Stomach (tissue), 9 donors: ENCODE results near the gene RPTOR. TPM values are rescaled to one million over a fixed set of nuclear protein-coding genes. Genes with fewer than 3 reads are reported as not detected.

Source experiments
- DNase-seq, 2 donors: peaks; one replicate each; pipeline versions ENCODE4 v3.0.0 to v3.0.0-alpha.2; 2013 to 2019
- H3K27ac ChIP-seq, 5 donors: fragments of 200-600 bp in 4 of 5; sonication (generic) in 4 of 5; one replicate each; pipeline ENCODE4 v1.5.1; 2013 to 2019; ENCODE audit warnings: mild to moderate bottlenecking in 1 of 5, moderate library complexity in 1 of 5
- H3K27me3 ChIP-seq, 3 donors: fragments of 200-600 bp; sonication (generic); one replicate each; pipeline ENCODE4 v1.5.1; 2017 to 2019; ENCODE audit warnings: mixed run types in 1 of 3
- H3K36me3 ChIP-seq, 4 donors: fragments of 200-600 bp; sonication (generic); 1 replicate in 3 of 4; 2 replicates in 1 of 4; pipeline ENCODE4 v1.5.1; 2016 to 2019
- H3K4me1 ChIP-seq, 4 donors: fragments of 200-600 bp; sonication (generic); one replicate each; pipeline ENCODE4 v1.5.1; 2016 to 2019
- H3K4me3 ChIP-seq, 4 donors: fragments of 200-600 bp; sonication (generic) in 3 of 4; one replicate each; pipeline ENCODE4 v1.5.1; 2016 to 2019; ENCODE audit warnings: mild to moderate bottlenecking in 1 of 4
- H3K9me3 ChIP-seq, 4 donors: fragments of 200-600 bp; sonication (generic); one replicate each; pipeline ENCODE4 v1.5.1; 2016 to 2019
- EP300 ChIP-seq: sonication (generic); formaldehyde crosslinking; IDR thresholded peaks from one replicate; pipeline ENCODE4 v1.6.1; 2017; ENCODE audit warnings: antibody characterized with exemption
- POLR2A ChIP-seq, 4 donors: fragments of 450-650 bp; IDR thresholded peaks; one replicate each; pipeline ENCODE4 v1.6.1; 2016; ENCODE audit warnings: antibody characterized with exemption in 4 of 4, control low read depth in 2 of 4, mild to moderate bottlenecking in 1 of 4, moderate library complexity in 1 of 4
- POLR2AphosphoS5 ChIP-seq, 3 donors: sonication (generic); formaldehyde crosslinking; IDR thresholded peaks; one replicate each; pipeline ENCODE4 v1.6.1; 2016; ENCODE audit warnings: antibody characterized with exemption in 3 of 3
- WGBS, 5 donors: extraction: QIAGEN DNeasy Blood & Tissue Kit in 3 of 5; methylation state at CpG; one replicate each; pipeline versions ENCODE4 v1.1.5 to v1.1.7; 2013 to 2018; 5-methylcytosine and 5-hydroxymethylcytosine counted together
- intact Hi-C: fragments of 100-400 bp; cut with DNase I; formaldehyde crosslinking; loops from one replicate; pipeline ENCODE4 v1.15.1; 2023; ENCODE audit warnings: low total_unique reads
- polyA plus RNA-seq, 3 donors: library from polyadenylated mRNA; stranded (reverse); fragments of 200-250 nt; gene quantifications; one replicate each; pipeline ENCODE4 v1.2.3, GENCODE V29; 2013
- total RNA-seq, 5 donors: library from RNA; depleted of rRNA; stranded (reverse); fragments of >200 nt; gene quantifications; one replicate each; pipeline versions ENCODE4 v1.1.0 to v1.2.3, GENCODE V29; 2014 to 2016
- TF ChIP-seq, protein P1 (sequence below), 7 experiments: fragments of 450-650 bp in 4 of 7; fragments of 200-600 bp in 3 of 7; sonication (generic) in 3 of 7; IDR thresholded peaks; one replicate each; pipeline ENCODE4 v1.5.1; 2016 to 2019; ENCODE audit warnings: antibody characterized with exemption in 7 of 7, control low read depth in 2 of 7, mild to moderate bottlenecking in 1 of 7
- donor health status: healthy with polysubstance abuse.
- donor health status: Bipolar disorder and iron deficiency.
- donor health status: healthy.

Gene RPTOR
- total and polyA plus RNA-seq, 8 donors: 3.8 to 103 (median 19.3) TPM

- Histone ChIP-seq H3K4me1 (peaks cover 0 to 7% (median 3%) of the 10 kb centered on the region in 4 donors), H3K4me3 (no peak overlapping the region), H3K9me3 (no peaks in the 10 kb centered on the region), H3K27me3 (no peaks in the 10 kb centered on the region), H3K27ac (no peak overlapping the region), H3K36me3 (peaks cover 7 to 91% (median 75%) of the 10 kb centered on the region in 4 donors)
- intact Hi-C loops: no loop called here
- DNase-seq: no peak
- no peak for TF ChIP-seq EP300
- TF ChIP-seq, protein P1, sequence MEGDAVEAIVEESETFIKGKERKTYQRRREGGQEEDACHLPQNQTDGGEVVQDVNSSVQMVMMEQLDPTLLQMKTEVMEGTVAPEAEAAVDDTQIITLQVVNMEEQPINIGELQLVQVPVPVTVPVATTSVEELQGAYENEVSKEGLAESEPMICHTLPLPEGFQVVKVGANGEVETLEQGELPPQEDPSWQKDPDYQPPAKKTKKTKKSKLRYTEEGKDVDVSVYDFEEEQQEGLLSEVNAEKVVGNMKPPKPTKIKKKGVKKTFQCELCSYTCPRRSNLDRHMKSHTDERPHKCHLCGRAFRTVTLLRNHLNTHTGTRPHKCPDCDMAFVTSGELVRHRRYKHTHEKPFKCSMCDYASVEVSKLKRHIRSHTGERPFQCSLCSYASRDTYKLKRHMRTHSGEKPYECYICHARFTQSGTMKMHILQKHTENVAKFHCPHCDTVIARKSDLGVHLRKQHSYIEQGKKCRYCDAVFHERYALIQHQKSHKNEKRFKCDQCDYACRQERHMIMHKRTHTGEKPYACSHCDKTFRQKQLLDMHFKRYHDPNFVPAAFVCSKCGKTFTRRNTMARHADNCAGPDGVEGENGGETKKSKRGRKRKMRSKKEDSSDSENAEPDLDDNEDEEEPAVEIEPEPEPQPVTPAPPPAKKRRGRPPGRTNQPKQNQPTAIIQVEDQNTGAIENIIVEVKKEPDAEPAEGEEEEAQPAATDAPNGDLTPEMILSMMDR (IDR thresholded peaks at IDR 0.05): no peak
- WGBS, 5 donors: 92 to 97% (median 96%) methylated on average over 18 to 22 of the region's 22 CpGs
Observed at GRCh38 chr17:80905586-80906230, 361.1 kb downstream of the RPTOR start.

GRCh38 chr17:80906364-80907259 lies 362.0 kb downstream of the RPTOR start:
- 93 to 96% (median 95%) methylated on average over 31 to 39 of the region's 39 CpGs for WGBS, 5 donors
- no peak overlapping the region for H3K27ac ChIP-seq
- peaks cover 0 to under 1% (median 0%) of the 10 kb centered on the region in 4 donors for H3K4me1 ChIP-seq
- H3K36me3 ChIP-seq: peaks cover 10 to 96% (median 78%) of the 10 kb centered on the region in 4 donors
- no peaks in the 10 kb centered on the region for H3K27me3 ChIP-seq
- TF ChIP-seq POLR2AphosphoS5 (IDR thresholded peaks at IDR 0.05): no peak
- no peak for TF ChIP-seq POLR2A (IDR thresholded peaks at IDR 0.05)
- TF ChIP-seq, protein P1 (IDR thresholded peaks at IDR 0.05): no peak
- TF ChIP-seq EP300: no peak
- intact Hi-C loops: no loop called here
- no peaks in the 10 kb centered on the region for H3K9me3 ChIP-seq
- DNase-seq: no peak
- no peak overlapping the region for H3K4me3 ChIP-seq

- no peaks in the 10 kb centered on the region for H3K27me3 ChIP-seq
- H3K4me3 ChIP-seq: no peak overlapping the region
- DNase-seq: no peak
- H3K36me3 ChIP-seq: peaks cover 15 to 97% (median 82%) of the 10 kb centered on the region in 4 donors
- intact Hi-C loops: no loop called here
- no peaks in the 10 kb centered on the region for H3K9me3 ChIP-seq
- TF ChIP-seq POLR2A (IDR thresholded peaks at IDR 0.05) (no peak), POLR2AphosphoS5 (IDR thresholded peaks at IDR 0.05) (no peak), EP300 (no peak)
- TF ChIP-seq, protein P1 (IDR thresholded peaks at IDR 0.05): no peak
- no peaks in the 10 kb centered on the region for H3K4me1 ChIP-seq
- H3K27ac ChIP-seq: no peak overlapping the region
- WGBS, 5 donors: 92 to 96% (median 95%) methylated on average over 12 of the region's 12 CpGs
Observed at GRCh38 chr17:80907281-80907680, 362.6 kb downstream of the RPTOR start.

GRCh38 chr17:80908211-80908610 lies 363.6 kb downstream of the RPTOR start:
- Histone ChIP-seq H3K27me3 (no peaks in the 10 kb centered on the region), H3K9me3 (no peaks in the 10 kb centered on the region), H3K4me1 (no peaks in the 10 kb centered on the region), H3K36me3 (peaks cover 15 to 97% (median 84%) of the 10 kb centered on the region in 4 donors), H3K27ac (no peak overlapping the region), H3K4me3 (no peak overlapping the region)
- TF ChIP-seq, protein P1 (IDR thresholded peaks at IDR 0.05): no peak
- no peak for TF ChIP-seq POLR2A (IDR thresholded peaks at IDR 0.05)
- intact Hi-C loops: no loop called here
- WGBS, 5 donors: 88 to 96% (median 93%) methylated on average over 12 of the region's 12 CpGs
- no peak for DNase-seq
